ENCODE data around the gene CYB561D2.
A peak's percentile ranks its signal among the peaks of the same experiment; 100 is the strongest.
"Not testable (repeated sequence)": the region's sequence is repeated elsewhere in the genome, so short reads cannot be mapped to it uniquely, and the experiment has no call there.

Gene CYB561D2, protein sequence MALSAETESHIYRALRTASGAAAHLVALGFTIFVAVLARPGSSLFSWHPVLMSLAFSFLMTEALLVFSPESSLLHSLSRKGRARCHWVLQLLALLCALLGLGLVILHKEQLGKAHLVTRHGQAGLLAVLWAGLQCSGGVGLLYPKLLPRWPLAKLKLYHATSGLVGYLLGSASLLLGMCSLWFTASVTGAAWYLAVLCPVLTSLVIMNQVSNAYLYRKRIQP

DNA sequence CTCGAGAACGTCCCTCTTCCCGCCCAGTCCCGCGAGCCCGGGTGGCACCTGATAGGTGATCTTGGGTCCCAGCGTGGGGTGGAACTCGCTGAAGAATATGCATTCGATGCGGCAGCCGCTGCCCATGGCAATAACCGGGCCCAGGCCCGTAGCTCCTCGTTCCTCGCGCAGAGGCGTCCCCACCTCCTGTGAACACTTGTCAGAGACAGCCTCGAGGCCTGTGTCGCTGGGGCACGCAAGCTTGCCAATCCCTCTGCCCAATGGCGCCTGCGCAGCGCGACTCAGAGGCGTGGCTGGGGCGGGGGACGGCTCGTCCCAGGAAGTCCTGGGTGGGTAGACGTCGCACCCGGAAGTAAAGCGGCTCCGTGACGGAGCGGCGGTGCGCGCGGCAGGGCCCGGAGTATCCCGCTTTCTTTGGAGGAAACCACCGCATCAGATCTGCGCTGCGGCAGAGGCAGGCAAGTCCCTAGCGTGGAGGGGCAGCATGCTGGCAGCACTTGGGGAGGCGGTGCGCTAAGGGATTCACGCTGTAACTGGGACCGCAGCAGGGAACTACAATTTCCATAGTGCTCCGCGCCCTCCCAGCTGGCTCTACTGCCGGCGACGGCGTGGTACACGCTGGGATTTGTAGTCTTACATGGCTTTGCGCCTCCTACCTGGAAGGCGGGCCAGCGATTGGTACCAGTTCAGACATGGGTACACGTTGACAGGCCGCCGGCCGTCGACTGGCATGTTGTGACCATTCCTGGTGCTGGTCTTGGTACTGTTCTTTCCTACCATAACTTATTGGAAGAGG, at the start of gene CYB561D2, which contains the start of gene NPRL2:
Gene CYB561D2, plus strand, starts transcription at position 336 of the 796 bp plus-strand sequence. CDS start 572 bp downstream, outside the sequence.
Gene NPRL2, minus strand, starts transcription at position 249 of the 796 bp plus-strand sequence. Its CDS starts 123 bp downstream, at position 126.
- DNase-seq = peak; percentile 79

DNA sequence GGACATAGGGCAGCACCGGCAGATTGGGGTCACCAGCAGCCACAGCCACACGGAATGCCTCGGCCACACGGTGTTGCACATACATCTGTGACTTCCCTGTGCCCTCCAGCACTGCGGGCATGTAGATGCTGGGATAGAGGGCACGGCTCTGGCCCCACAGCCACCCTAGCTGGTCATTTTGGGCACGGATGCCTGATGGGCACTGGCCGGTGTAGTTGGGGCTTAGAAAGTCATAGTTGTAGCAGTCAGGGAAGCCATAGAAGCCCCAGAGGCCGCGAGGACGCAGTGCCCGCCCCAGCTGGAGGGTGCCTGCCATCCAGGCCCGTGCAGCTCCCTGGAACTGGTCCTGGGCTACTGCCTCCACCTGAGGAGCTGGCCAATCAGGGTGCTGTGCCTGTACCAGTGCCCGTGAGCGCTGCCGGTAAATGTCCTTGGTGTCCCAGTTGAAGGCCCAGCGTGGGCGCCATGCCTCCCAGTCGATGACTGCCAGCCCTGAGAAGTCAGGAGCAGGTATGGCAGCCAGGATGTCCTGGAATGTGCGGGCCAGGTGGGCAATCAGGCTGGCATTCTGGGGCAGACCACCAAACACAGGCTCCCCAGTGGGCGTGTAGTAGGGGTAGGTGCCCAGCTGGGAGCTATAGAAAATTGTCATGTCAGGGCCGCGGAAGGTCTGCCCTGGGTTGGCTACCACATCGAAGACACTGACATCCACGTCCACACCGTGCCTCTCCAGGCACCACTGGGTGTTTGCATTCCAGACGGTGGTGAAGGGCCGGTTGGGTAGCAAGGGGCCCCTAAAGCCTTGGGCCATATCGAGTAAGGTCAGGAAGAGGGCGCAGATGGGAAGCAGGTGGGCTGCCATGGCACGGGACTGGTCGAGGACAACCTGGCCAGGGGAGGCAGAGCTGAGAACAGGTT, 48.3 kb upstream of the CYB561D2 start:
- DNase-seq = no peak

DNA sequence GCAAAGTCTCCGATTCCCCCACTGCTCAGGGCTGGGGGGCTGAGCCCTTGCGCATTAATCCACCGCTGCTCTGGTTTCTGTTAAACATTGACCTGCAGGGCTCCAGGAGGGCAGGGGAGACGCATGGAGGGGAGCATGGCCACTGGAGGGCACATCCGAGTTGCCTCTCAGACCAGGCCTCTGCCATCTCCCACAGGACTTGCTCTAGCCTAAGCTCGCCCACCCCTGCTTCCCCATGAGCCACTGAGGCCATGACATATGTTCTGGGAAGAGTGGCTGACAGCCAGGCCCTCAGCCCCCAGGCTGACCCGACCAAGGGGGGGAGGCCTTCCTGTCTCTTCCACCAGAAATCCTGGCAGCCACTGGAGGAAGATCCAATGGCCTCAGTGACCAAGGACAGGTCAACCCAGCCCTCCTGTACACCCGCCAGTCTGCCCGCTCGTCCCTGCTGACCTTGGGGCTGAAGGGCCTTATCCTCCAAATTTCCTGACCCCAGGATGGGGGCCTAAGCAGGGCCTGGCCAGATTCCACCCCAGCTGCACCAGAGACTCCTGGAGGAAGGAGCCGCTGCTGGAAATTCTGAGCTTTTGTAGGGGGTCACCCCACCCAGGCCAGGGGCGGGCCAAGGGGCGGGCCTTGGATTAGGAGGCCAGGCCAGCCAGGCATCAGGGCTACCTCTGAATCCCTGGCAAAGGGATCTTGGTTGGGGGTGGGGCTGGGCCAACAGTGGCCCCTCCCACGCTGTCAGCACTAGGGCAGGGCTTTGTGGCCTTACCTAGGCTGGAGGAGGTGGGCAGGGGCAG, 47.4 kb upstream of the CYB561D2 start, which contains the start of gene HYAL1:
Gene HYAL1, minus strand, starts transcription at position 562 of the 803 bp plus-strand sequence. CDS start 618 bp downstream, outside the sequence.
- DNase-seq = no peak

DNA sequence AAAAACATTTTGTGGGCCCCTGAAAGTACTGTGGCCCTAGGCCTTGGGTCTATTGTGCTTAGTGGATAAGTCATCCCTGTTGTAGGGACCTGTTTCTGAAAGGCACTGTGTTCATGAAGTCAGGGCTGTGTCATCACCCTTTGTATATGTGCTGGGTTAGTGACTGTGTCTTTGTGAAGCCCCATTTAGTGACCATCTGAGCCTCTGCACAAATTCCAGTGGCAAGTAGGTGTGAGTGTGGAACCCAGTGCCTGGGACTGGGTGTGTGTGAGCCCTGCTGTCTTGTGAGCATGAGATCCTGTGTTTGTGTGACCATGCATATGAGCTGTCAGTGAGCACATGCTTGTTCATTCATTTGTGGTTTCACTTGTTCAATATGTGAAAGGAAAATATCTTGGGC, 46.1 kb upstream of the CYB561D2 start:
- no peak for DNase-seq

DNA sequence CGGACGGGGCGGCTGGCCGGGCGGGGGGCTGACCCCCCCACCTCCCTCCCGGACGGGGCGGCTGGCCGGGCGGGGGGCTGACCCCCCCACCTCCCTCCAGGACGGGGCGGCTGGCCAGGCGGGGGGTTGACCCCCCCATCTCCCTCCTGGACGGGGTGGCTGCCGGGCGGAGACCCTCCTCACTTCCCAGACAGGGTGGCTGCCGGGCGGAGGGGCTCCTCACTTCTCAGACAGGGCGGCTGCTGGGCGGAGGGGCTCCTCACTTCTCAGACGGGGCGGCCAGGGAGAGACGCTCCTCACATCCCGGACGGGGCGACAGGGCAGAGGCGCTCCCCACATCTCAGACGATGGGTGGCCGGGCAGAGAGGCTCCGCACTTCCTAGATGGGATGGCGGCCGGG, 38.6 kb upstream of the CYB561D2 start:
- DNase-seq = not testable (repeated sequence)

DNA sequence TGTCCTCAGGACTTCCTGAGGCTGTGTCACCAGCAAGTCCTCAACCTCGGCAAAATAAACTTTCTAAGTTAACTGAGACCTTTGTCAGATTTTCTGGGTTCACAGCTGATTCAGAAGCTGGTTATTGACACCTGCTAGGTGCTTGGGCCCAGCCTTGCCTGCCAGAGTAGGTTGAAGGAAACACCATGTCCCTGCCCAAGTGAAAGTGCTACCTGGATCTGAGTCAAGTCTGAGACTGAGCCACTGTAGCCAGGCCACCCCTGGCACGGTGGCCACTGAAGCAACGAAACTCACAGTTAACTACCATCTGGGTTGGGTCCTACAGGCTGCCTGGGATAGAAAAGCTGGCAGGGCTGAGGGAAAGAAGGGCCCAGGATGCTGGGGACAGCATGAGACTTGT, 36.3 kb upstream of the CYB561D2 start:
- DNase-seq = no peak

DNA sequence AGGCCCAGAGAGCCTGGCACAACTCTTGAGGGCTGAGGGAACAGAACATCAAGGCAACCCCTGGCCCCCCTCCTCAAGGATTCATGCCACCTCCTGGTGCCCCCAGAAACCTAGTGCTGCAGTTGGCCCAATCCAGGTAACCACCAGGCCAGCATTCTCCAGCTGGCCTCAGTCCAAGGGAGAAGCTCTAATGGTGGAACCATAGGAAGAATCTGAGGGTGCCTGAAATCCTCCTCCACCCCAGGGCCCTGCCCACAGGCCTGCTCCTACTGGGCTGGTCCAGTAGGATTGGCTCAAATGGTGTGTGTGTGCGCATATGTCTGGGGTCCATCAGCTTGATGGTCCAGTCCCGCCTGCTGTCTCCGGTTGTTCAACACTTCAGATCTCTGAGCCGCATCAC, 35.8 kb upstream of the CYB561D2 start:
- DNase-seq = no peak

DNA sequence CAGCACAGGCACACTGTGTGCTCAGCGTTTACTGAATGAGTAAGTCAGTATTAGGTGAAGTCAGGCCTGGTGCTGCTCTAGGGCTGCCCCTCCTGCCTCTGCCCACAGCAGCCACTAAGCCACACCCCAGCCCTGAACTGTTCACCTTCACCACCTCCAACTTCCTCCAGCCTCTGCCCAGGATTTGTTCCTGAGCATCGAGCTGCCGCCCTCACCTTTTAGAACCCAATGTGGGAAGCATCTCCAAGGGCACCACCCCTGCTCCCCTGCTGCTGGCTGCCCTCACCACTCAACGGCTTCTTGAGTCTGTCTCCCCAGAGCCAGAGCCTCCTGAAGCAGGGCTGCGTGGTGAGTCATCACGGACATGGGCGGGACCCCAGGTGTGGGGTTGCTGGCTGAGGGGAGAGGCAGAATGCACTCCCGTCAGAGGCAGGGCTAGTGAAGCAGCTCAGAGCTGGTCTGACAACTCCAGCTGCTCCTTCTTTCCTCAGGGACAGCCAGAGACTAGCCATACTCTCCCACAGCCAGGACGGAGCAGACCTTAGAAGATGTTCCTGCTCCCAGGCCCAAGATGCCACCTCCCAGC, 33.9 kb upstream of the CYB561D2 start:
- no peak for DNase-seq

DNA sequence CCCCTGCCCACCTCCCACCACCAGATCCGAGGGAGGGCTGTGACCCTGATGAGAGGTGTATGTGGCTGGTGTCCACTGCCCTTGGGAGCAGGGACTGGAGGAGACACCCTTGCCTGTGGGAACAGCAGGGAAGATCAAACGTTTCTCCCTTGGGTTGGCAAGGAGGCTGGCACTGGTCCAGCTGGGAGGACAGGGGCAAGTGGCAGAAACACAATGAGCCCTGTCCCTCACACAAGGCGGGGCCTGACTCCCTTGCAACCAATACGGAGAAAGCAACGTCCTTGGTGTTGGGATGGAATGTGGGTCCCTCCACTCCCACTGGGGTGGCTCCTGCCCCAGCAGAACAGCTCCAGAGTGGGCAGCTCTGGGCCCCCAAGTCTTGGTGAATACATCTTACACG, 33.4 kb upstream of the CYB561D2 start:
- DNase-seq = no peak

DNA sequence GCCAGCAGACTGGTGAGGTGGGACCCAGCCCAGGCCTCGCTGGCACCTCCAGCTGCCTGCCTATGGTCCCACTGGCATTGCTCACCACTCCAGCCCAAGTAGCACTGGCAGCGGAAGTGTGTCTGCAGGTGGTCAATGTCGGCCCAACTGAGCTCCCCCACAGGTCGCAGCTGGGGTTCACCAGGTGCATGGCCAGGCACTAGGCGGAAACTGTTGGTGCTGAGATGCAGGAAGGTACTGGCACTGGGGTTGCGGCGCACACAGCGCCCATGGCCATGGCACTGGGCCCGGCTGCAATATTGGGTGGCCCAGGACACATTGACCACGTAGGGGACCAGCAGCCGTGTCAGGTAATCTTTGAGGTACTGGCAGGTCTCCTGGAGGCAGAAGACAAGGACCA, 32.5 kb upstream of the CYB561D2 start:
- no peak for DNase-seq

DNA sequence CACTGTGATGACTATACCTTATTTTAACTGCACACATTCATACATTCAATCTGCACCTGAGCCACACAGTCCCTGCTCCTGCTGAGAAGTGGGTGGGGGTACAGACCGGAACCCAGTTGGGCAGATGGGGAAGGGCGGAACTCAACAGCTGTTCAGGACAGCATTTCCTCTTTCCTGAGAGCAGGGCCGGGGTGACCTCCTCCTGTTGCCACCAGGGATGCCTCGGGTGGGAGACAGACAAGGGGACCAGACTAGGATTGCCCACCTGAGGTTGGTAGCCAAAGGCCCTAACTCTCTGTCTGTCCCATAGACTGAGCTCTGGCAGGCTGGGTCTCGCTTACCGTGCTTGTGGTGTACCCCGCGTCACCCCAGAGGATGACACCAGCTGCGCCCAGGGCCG, 32.0 kb upstream of the CYB561D2 start:
- DNase-seq = no peak

DNA sequence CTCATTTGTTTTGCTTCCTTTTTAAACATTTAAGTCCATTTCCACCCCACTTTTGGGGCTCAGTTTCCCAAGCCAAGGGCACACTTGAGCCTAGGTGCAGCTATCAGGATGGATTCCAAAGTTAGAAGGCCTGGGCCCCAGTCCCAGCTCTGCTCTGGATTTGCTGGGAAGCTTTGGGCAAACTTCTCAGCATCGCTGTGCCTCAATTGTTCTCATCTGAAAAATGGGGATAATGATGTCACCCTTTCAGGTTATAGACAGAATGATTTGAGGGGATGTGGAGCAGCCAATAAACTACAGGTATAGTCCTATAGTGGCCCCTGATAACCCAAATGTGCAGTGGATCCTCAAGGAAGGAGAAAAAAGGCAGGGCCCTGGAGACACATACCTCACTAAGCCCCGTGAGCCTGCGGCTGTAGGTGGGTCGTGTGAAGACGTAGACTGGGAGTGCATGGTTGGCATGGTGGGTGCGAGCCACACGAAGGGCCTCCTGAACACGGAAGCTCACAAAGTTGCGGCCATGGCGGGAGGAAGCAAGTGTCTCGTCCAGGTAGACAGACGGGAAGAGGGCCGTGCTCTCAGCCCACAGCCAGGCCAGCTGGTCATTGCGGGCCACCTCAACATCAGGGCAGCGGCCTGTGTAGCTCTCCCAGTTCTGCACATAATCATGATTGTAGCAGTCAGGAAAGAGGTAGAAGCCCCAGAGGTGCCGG, 31.3 kb upstream of the CYB561D2 start:
- no peak for DNase-seq

DNA sequence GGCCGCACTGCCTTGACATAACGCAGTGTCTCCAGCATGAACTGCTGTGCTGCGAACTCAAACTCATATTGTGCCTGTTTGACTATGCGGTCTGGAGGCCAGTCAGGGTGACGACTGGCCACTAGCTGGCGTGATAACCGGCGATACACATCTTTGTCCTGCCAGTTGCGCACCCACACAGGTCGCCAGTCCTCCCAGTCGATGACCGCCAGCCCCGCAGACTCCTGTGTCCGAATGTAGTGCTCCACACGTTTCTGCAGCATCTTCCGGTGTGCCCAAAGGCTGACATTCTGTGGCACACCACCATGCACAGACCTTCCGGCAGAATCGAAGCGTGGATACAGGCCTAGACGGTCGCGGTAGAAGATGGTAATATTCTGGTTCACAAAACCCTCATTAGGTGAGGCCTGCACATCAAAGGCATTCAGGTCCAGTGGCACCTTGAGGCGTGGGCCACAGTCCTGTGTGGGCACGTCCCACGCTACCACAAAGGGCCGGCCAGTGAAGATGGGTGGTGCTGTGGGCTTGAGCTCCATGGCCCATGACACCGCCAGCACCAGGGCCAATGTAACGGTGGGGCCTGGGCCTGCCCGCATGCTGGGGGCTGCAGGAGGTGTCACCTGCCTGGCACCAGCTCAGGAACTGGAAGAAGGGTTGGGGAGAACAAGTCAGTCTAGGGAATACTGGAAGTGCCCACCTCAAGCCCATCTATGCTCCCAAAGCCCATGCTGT, 30.6 kb upstream of the CYB561D2 start:
- DNase-seq = no peak

DNA sequence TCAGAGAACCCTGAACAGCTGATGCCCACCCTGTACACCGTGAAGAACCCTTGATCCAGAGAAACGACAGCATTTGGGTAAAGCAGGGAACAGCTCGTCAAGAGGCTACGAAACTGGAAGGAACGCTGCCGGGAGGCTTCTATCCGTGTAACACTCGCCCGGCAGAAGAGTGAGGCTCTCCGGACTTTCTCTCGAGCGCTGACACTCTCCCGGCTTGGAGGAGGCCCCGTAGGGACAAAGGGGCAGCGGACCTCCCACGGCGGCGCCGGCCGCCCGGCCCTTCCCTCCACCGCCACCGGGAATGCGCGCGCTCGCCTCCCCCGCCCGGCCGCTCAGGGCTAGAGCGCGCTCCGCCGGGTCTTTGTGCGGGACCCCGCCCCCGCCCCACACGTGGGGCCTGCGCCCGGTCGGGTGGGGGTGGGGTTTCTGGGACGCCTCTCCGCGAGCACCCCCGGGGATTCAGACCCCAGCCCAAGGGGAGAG, 29.8 kb upstream of the CYB561D2 start:
- peak; percentile 55 for DNase-seq

DNA sequence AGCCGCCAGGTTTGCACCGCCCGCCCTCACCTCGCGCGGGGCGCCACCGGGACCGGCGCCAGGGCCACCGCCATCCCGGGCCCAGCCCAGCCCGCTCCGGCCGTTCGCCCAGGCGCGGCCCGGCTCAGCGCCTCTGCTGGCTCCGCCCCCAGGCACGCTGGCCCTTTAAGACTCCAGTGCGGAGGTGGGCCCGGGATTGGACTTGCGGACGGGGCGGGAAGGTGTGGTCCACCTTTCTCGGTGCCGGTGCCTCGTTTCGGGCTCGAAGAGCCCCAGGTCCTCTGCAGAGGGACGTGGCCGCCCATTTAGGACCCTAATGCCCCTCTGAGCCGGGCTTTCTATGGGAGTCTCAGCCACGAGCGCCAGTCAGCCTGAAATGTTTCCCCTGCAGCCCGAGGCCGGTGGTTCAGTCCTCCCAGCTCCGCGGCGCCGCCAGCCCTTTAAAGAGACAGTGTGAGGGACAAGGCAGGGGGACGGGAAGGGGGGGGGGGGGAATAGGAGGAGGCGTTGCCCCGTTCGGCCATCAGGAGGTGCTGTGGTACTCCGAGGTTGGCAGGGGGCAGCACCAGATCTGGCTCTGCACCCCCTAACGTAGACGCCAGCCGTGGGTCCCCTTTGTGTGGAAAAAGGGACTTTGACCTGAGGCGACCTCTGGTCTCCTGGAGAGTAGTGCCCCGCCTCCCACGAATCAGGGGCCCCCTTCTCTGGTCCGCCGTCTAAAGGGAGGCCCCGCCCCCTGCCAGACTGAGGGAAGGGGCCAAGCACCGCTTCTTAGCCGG, 29.1 kb upstream of the CYB561D2 start:
- DNase-seq = peak; percentile 55

DNA sequence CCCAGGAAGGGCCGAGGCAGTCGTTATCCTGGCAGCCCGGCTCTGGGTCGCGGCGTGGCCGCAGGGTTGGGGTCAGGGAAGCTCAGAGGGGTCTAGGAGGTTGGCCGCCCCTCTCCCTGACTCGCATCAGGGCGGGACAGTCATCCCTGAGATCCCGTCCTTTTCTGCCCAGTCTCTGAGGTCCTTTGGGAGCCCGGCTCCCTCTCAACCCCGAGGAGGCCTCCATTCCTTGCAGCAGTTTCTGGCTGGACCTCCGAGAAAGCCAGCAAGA, 28.6 kb upstream of the CYB561D2 start:
- no peak for DNase-seq

DNA sequence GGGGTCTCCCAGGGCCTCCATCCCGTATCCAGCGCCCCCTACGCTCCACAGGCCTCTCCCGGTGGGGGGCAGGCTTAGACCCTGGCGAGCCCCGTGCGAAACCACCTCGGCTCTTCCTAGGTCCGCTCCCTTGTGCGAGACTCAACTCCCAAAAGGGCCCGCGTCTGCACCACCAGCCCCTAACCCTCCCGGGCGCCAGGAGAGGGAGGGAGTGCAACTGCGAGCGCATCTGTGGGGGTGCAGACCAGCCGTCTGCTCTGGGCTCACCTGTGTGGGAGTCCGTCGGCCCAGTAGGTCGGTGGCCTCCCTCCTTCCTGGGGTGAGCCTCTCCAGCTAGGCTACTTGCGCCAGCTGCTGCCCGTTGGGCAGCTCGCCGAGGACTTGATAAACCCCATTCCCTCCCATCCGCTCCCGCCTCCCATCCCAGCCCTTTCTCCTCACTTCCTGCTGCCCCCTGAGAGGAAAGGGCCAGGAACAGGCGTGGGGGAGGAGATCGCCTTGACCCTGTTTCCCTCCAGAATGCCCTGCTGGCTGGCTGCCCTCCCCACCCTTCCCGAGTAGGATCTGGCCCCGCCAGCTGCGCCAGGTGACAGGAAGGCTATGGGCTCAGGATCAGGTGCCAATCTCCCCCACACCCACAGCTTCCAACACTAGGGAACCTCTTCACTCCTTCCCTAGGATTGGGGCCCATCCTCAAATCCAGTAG, 28.1 kb upstream of the CYB561D2 start, which contains the start of gene HYAL2:
Gene HYAL2, minus strand, starts transcription at position 360 of the 706 bp plus-strand sequence. CDS start 2,256 bp downstream, outside the sequence.
- no peak for DNase-seq

DNA sequence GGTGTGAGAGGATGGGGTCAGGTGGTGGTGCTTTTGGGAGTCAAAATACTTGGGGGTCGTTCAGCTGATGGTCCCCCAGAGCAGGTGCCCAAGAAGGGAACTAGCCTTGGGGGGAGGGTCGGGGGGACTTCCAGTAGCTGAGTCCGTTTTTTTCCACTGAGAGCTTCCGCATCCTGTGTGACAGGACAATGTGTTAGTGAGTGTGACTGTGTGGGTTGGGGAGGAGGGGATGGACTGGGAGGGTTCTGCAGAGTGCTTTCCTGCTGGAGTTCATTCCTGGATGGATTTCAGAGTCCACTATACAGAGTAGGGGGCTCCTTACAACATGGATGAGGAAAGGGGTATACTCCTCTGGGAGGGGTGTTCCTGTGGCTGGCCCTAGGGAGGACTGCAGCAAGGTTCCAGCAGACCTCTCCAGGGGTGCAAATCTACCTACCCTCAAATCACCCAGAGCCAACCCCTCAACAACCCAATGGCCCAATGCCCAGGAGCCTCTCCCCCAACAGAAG, 27.5 kb upstream of the CYB561D2 start:
- no peak for DNase-seq

All from NCI-H774 (cell line).